Osteoblast (primary cell): Measurements from ENCODE around the gene CHN2. TPM values are rescaled to one million over a fixed set of nuclear protein-coding genes. Genes with fewer than 3 reads are reported as not detected.

Experiments
- DNase-seq: peaks from one replicate; pipeline ENCODE4 v3.0.0; 2011; ENCODE audit warnings: low spot score, mixed read lengths; ENCODE audit not compliant: insufficient read length; ENCODE audit errors: missing footprints
- H2AFZ ChIP-seq: 2 replicates; pipeline ENCODE4 v1.6.0; 2011; ENCODE audit warnings: mild to moderate bottlenecking, low read length
- H3K27ac ChIP-seq: 2 replicates; pipeline ENCODE4 v1.5.1; 2011; ENCODE audit warnings: mild to moderate bottlenecking, low read depth, low read length, moderate library complexity
- H3K27me3 ChIP-seq: 2 replicates; pipeline ENCODE4 v1.6.0; 2012; ENCODE audit warnings: mild to moderate bottlenecking, control low read depth, inconsistent platforms, low read length, moderate library complexity; ENCODE audit not compliant: insufficient read depth
- H3K36me3 ChIP-seq: 2 replicates; pipeline ENCODE4 v1.5.1; 2011; ENCODE audit warnings: mild to moderate bottlenecking, low read length, control low read depth, moderate library complexity; ENCODE audit not compliant: insufficient read depth
- H3K4me1 ChIP-seq: 2 replicates; pipeline ENCODE4 v1.5.1; 2011; ENCODE audit warnings: mild to moderate bottlenecking, low read length, control low read depth, moderate library complexity; ENCODE audit not compliant: insufficient read depth
- H3K4me2 ChIP-seq: 2 replicates; pipeline ENCODE4 v1.6.0; 2011; ENCODE audit warnings: mild to moderate bottlenecking, low read length; ENCODE audit not compliant: insufficient read depth
- H3K4me3 ChIP-seq: fragments of 200-600 bp; sonication (generic); 3 replicates; pipeline ENCODE4 v1.5.1; 2012; ENCODE audit warnings: mild to moderate bottlenecking, low read length, inconsistent platforms; ENCODE audit not compliant: insufficient read depth
- H3K79me2 ChIP-seq: 2 replicates; pipeline ENCODE4 v1.6.0; 2012; ENCODE audit warnings: mild to moderate bottlenecking, low read length, control low read depth, inconsistent platforms; ENCODE audit not compliant: insufficient read depth
- H3K9me3 ChIP-seq: 2 replicates; pipeline ENCODE4 v1.5.1; 2011; ENCODE audit warnings: low read depth, low read length, control low read depth
- H4K20me1 ChIP-seq: 2 replicates; pipeline ENCODE4 v1.6.0; 2012; ENCODE audit warnings: mild to moderate bottlenecking, low read length, control low read depth; ENCODE audit not compliant: insufficient read depth
- CTCF ChIP-seq: IDR thresholded peaks from 2 replicates; pipeline ENCODE4 v1.5.1; 2011; ENCODE audit warnings: mild to moderate bottlenecking, low read depth, low read length, moderate library complexity; ENCODE audit errors: extremely low read depth
- total RNA-seq: library from RNA; depleted of rRNA; stranded (reverse); fragments of >200 nt; gene quantifications from 2 replicates; pipeline ENCODE4 v1.2.3, GENCODE V29; 2012

Gene CHN2
- total RNA-seq, 1 donor, result under 0.01 TPM

DNA sequence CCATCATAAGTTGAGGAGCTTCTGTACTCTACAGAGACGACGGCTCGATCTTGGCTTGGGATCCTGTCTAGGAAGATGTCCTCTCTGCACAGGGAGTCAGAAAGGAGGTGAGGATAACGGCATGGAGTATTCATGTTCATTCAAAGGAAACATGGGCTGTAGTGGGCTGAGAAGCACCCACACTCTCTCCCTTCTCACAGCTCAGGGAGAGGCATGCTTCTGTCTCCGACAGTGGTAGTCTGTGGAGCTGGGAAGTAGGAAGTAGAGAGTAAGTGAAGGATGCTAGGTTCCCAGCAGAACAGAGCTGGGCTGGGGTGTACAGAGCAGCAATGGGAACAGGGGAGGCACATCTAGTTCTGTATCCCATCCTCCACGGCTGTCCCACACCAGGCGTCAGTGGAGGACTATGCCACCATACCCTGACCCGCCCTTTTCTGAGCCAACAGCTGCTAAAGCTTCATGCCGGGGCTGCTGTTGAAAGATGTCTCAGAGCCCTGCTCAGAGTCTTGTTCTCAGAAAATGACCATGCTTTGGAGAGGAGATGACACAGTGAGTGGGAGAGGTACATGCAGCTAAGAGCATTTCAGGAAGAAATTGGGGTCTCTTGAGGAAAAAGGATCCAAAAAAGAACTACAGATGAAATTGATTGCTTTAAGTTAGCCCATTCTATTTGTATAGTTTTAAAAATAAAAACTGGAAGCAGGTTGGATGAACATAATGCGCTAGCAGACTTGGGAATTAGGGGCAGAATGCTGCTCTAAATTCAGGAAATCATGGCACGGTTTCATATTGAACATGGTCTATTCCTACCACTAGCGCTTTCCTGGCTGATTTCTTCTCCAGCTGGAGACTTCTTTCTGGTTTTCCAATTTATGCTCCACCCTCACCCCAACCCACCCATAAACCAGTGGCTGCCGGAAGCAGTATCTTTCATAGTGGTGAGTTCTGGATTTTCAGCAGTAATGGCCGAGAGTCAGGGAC, 138.6 kb downstream of the CHN2 start:
- Histone ChIP-seq H2AFZ (no peak overlapping the region), H3K27me3 (peaks cover 28% of the 10 kb centered on the region), H3K4me2 (no peak overlapping the region), H3K36me3 (no peaks in the 10 kb centered on the region), H3K79me2 (no peaks in the 10 kb centered on the region), H4K20me1 (no peaks in the 10 kb centered on the region), H3K9me3 (no peaks in the 10 kb centered on the region), H3K27ac (no peak overlapping the region), H3K4me3 (no peak overlapping the region), H3K4me1 (no peaks in the 10 kb centered on the region)
- DNase-seq, result peak; percentile 58
- TF ChIP-seq CTCF, result no peak

GRCh38 chr7:29335188-29336083, 140.9 kb downstream of the CHN2 start:
- H3K27me3 ChIP-seq, result peaks cover 26% of the 10 kb centered on the region
- H3K9me3 ChIP-seq, result no peaks in the 10 kb centered on the region
- no peak overlapping the region for H3K27ac ChIP-seq
- H3K36me3 ChIP-seq, result no peaks in the 10 kb centered on the region
- H4K20me1 ChIP-seq, result no peaks in the 10 kb centered on the region
- no peak for TF ChIP-seq CTCF
- no peak for DNase-seq
- no peak overlapping the region for H3K4me2 ChIP-seq
- no peaks in the 10 kb centered on the region for H3K79me2 ChIP-seq
- no peak overlapping the region for H3K4me3 ChIP-seq
- no peak overlapping the region for H2AFZ ChIP-seq
- no peaks in the 10 kb centered on the region for H3K4me1 ChIP-seq

DNA sequence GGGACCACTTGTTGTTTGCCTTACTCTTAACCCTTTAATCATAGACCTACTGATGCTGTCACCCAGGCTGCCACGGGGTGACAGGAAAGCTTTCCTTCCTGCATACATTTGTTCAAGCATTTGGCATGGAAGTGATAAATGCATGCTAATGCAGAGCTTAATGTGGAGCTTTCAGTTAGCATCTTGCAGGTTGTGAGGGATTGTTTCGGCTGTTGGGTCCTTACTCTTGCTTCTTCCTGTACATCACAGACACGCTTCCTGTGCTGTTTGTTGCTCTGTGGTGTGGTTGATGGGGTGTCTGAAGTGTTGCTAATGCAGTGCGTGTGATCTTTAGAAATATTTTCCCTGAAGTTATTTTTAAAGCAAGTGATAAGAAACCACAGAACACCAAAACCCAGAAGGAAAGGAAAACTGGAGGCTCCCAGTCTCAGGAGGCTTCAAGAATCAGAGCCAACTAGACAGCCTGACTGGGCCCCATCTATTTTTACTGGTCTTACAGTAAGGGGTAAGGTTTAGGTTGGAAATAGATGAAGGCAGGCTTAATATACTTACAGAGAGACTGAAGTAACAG, 143.1 kb downstream of the CHN2 start:
- H4K20me1 ChIP-seq, result no peaks in the 10 kb centered on the region
- H3K9me3 ChIP-seq, result no peaks in the 10 kb centered on the region
- TF ChIP-seq CTCF, result no peak
- H3K27ac ChIP-seq, result no peak overlapping the region
- H3K27me3 ChIP-seq, result peaks cover 17% of the 10 kb centered on the region
- no peaks in the 10 kb centered on the region for H3K79me2 ChIP-seq
- DNase-seq, result no peak
- no peaks in the 10 kb centered on the region for H3K4me1 ChIP-seq
- H3K36me3 ChIP-seq, result no peaks in the 10 kb centered on the region
- H3K4me2 ChIP-seq, result no peak overlapping the region
- H2AFZ ChIP-seq, result no peak overlapping the region
- no peak overlapping the region for H3K4me3 ChIP-seq
